HG03066 (cell line): ENCODE measurements around the gene HOXA10.

Experiments used
- ATAC-seq: cut with Tn5 transposase; IDR thresholded peaks from one replicate; pipeline ENCODE4 v1.9.1; 2021; ENCODE audit warnings: low read depth; ENCODE audit not compliant: unreplicated experiment

HOXA10 gene

GRCh38 chr7:27133409-27134231, 40.5 kb downstream of the HOXA10 start:
- no peak for ATAC-seq

GRCh38 chr7:27132978-27133377, 41.1 kb downstream of the HOXA10 start:
- no peak for ATAC-seq

GRCh38 chr7:27132214-27132613, 41.9 kb downstream of the HOXA10 start:
- ATAC-seq = no peak

GRCh38 chr7:27131390-27131819, 42.7 kb downstream of the HOXA10 start:
- no peak for ATAC-seq

GRCh38 chr7:27130540-27131389, 43.4 kb downstream of the HOXA10 start, which contains the start of gene HOXA4:
Gene HOXA4, minus strand, starts transcription at chr7:27130757. Its CDS starts 24 bp downstream, at chr7:27130733.
- ATAC-seq = no peak

- no peak for ATAC-seq
These were observed 44.2 kb downstream of the HOXA10 start for GRCh38 chr7:27129729-27130539.

- no peak for ATAC-seq
These were observed 45.1 kb downstream of the HOXA10 start for GRCh38 chr7:27128776-27129728.

GRCh38 chr7:27128034-27128433, 46.1 kb downstream of the HOXA10 start:
- ATAC-seq = no peak

GRCh38 chr7:27126596-27127327, 47.4 kb downstream of the HOXA10 start:
- no peak for ATAC-seq

- ATAC-seq = no peak
These were observed 48.1 kb downstream of the HOXA10 start for GRCh38 chr7:27125986-27126394.

GRCh38 chr7:27124902-27125689, 49.0 kb downstream of the HOXA10 start:
- no peak for ATAC-seq

GRCh38 chr7:27124096-27124901, 49.8 kb downstream of the HOXA10 start:
- no peak for ATAC-seq

GRCh38 chr7:27123477-27124053, 50.6 kb downstream of the HOXA10 start:
- no peak for ATAC-seq

GRCh38 chr7:27123007-27123476, 51.1 kb downstream of the HOXA10 start:
- no peak for ATAC-seq

- no peak for ATAC-seq
These were observed 51.8 kb downstream of the HOXA10 start for GRCh38 chr7:27122077-27122910.

GRCh38 chr7:27121684-27122076, 52.4 kb downstream of the HOXA10 start:
- ATAC-seq = no peak
